HG03460 (cell line): ENCODE results near the gene ANKRD17.
"Not testable (repeated sequence)": the region's sequence is repeated elsewhere in the genome, so short reads cannot be mapped to it uniquely, and the experiment has no call there.

Source experiments
- ATAC-seq: cut with Tn5 transposase; IDR thresholded peaks from one replicate; pipeline ENCODE4 v1.9.1; 2021; ENCODE audit not compliant: unreplicated experiment

ANKRD17 gene

GRCh38 chr4:73258686-73259570 is at the start of gene ANKRD17:
ANKRD17 (minus strand) TSS chr4:73258798; CDS start chr4:73258668, 130 bp downstream.
- peak; percentile 70 for ATAC-seq

GRCh38 chr4:73308286-73308685 is 49.7 kb upstream of the ANKRD17 start:
- no peak for ATAC-seq

- no peak for ATAC-seq
Observed at GRCh38 chr4:73303711-73304110, 45.1 kb upstream of the ANKRD17 start.

- no peak for ATAC-seq
Observed at GRCh38 chr4:73299548-73300280, 41.1 kb upstream of the ANKRD17 start.

- not testable (repeated sequence) for ATAC-seq
Observed at GRCh38 chr4:73292661-73293060, 34.1 kb upstream of the ANKRD17 start.

- no peak for ATAC-seq
Observed at GRCh38 chr4:73281982-73282381, 23.4 kb upstream of the ANKRD17 start.

GRCh38 chr4:73281396-73281795 is 22.8 kb upstream of the ANKRD17 start:
- no peak for ATAC-seq

- no peak for ATAC-seq
Observed at GRCh38 chr4:73277201-73277600, 18.6 kb upstream of the ANKRD17 start.

- ATAC-seq = no peak
Observed at GRCh38 chr4:73275318-73275654, 16.7 kb upstream of the ANKRD17 start.

GRCh38 chr4:73272816-73273215 is 14.2 kb upstream of the ANKRD17 start:
- no peak for ATAC-seq

- ATAC-seq = no peak
Observed at GRCh38 chr4:73267050-73267449, 8.5 kb upstream of the ANKRD17 start.

- peak; percentile 3 for ATAC-seq
Observed at GRCh38 chr4:73259571-73260090, 1.0 kb upstream of the ANKRD17 start.

- peak; percentile 30 for ATAC-seq
Observed at GRCh38 chr4:73258436-73258685, 237 bp downstream of the ANKRD17 start.

GRCh38 chr4:73257651-73258435 is 755 bp downstream of the ANKRD17 start:
- ATAC-seq = peak; percentile 13

GRCh38 chr4:73257234-73257633 is 1.4 kb downstream of the ANKRD17 start:
- peak; percentile 24 for ATAC-seq

GRCh38 chr4:73255847-73256246 is 2.8 kb downstream of the ANKRD17 start:
- ATAC-seq = not testable (repeated sequence)

GRCh38 chr4:73252001-73252400 is 6.6 kb downstream of the ANKRD17 start:
- ATAC-seq = no peak

- no peak for ATAC-seq
Observed at GRCh38 chr4:73251384-73251783, 7.2 kb downstream of the ANKRD17 start.

- ATAC-seq = no peak
Observed at GRCh38 chr4:73250642-73251041, 8.0 kb downstream of the ANKRD17 start.

GRCh38 chr4:73248821-73249220 is 9.8 kb downstream of the ANKRD17 start:
- no peak for ATAC-seq

- ATAC-seq = no peak
Observed at GRCh38 chr4:73248416-73248815, 10.2 kb downstream of the ANKRD17 start.
